HG03575 (cell line): ENCODE data around the gene LRRC46.

Source experiments
- ATAC-seq: cut with Tn5 transposase; IDR thresholded peaks from one replicate; pipeline ENCODE4 v1.9.1; 2021; ENCODE audit not compliant: unreplicated experiment, insufficient number of reproducible peaks, low FRiP score; ENCODE audit errors: extremely low read depth

LRRC46 gene

GRCh38 chr17:47821424-47822391, 9.8 kb upstream of the LRRC46 start, which contains the start of gene OSBPL7:
Gene OSBPL7 (minus strand): TSS chr17:47821794. CDS start chr17:47820278, 1,516 bp downstream.
- ATAC-seq: no peak

GRCh38 chr17:47822785-47823184, 8.7 kb upstream of the LRRC46 start:
- no peak for ATAC-seq

DNA sequence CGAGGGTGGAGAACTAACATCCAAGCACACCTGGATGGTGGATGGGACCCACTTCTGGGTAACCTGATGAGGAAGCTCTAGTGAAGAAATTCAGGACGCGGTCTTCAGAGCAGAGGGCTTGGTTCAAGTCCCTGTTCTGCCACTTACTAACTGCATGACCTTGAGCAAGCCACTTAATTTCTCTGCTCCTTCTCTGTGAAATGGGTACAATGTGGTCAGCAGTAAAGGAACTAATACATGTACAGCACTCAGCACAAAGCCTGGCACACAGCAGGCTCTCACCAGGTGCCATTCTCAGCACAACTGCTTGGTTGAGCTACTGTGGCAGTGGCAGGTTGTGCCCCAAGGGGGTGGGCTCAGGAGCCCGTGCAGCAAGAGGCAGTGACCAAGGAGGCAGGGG, 8.0 kb upstream of the LRRC46 start:
- ATAC-seq: no peak

GRCh38 chr17:47829870-47830269, 1.6 kb upstream of the LRRC46 start:
- ATAC-seq: no peak

- no peak for ATAC-seq
Observed at GRCh38 chr17:47830396-47831002, 971 bp upstream of the LRRC46 start.

GRCh38 chr17:47831934-47832327, 461 bp downstream of the LRRC46 start:
- ATAC-seq: no peak

- no peak for ATAC-seq
Observed at GRCh38 chr17:47834756-47835155, 3.3 kb downstream of the LRRC46 start.

- no peak for ATAC-seq
Observed at GRCh38 chr17:47836601-47837000, 5.1 kb downstream of the LRRC46 start.

GRCh38 chr17:47837401-47838039, 6.0 kb downstream of the LRRC46 start:
- ATAC-seq: no peak

GRCh38 chr17:47838636-47839035, 7.2 kb downstream of the LRRC46 start:
- ATAC-seq: no peak

DNA sequence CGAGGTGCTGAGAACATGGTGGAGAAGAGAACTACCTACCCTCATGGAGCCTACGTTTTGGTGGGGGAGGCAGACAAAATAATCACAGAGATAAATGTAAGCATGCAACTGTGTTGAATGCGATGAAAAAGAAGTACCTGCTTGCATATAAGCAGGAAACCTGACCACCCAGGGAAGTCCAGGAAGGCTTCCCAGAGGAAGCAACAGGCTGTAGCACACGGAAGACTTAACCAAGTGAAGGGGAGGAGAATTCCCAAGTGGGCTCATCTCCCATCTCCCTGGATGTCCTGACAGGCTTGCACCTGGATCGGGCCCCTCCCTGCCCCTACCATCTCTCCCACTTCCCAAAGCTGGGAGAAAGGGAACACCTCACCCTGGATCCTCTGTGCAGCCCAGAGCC, 7.6 kb downstream of the LRRC46 start:
- no peak for ATAC-seq

DNA sequence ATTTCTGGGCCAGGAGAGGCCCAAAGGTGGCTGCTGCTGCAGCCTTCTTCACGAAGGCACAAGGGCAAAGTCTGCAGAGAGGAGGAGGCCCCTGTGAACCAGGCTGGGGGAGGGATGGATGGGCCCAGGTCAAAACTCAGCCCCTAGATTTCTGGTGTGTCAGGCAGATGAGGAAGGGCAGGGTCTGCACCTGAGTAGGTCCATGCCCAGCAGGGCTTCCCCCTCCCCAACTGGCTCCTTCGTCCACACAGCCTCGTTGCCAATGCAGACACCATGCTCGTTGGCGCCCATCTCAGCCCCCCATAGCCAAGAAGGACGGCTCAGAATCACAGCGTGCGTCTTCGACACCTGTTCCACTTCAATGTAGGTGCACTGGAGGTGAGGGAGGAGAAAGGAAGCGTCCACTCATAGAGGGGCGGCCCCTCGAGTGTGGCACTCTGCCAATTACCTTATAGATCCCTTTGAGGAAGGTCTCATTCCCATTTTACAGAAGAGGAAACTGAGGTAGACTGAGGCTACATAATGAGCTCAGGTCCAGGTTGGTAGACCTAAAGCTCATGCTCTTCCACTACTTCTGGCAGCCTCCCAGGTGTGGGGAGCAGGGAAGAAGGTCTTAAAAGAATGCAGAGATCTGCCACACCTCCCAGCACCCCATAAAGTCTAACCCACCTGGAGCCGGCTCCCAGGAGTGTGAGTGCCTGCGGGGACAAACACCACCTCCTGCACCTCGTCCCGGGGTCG, 8.7 kb downstream of the LRRC46 start:
- no peak for ATAC-seq

DNA sequence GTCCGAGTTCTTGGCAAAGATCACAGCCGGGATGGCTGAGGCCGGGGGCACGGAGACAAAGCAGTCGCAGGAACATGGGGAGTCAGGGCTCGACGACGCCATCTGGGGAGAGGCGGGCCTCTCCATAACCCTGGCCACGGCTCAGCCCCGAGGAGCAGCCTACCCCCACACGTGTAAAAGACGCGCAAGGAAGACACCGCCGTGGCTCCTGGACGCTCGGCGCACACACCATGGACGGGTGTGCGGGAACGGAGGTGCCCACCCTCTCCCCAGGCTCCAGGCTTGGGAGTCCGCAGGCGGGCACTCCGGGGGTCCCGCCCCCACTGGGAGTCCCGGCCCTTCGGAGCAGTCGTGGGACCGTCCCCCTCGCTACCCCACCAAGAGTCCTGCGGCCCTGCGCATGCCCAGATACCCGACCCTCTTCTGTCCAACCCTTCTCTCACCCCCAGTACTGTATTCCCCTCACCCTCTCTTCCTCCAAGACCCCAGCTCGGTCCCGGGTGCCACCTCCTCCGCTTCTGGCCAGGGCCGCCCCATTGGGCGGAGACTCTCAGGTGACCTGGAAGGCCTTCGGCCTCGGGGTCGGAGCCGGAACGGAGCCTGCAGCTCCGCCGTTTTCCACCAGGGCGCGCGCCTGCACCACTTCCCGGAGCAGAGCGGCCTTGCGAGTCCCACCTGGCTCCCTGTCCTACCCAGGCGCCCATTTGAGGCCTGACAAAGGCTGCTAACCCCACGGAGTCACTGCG, 9.4 kb downstream of the LRRC46 start, which contains the start of gene SCRN2:
Gene SCRN2 (minus strand): TSS at position 532 of the 746 bp plus-strand sequence. CDS start 430 bp downstream, at position 102.
- ATAC-seq: no peak

DNA sequence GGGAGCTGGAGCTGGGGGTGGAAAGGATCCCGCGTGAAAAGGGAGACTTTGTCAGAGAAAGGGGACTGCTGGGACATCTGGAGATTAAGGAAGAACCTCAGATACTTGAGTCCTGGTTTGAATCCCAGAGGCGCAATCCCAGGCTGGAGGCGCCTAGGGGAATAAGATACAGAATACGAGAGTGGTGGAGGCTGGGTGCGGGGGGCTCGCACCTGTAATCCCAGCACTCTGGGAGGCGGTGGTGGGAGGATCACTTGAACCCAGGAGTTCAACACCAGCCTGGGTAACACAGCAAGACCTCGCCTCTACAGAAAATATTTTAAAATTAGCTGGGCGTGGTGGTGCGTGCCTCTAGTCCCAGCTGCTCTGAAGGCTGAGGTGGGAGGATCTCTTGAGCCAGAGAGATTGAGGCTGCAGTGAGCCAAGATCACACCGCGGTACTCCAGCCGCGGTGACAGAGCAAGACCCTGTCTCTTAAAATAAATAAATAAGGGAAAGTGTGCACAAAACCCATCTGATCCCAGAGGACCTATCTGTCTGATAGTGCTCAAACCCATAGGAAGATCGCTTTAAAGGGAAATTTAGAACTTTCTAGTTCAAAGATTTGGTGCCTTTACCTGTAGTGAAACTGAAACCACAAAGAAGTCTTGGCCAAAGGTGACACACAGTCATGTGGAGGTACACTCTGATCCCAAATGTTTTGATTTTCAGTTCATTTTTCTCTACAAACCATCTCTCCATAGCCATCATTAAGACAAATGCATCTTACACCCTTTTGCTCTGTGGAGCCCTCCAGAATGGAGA, 10.2 kb downstream of the LRRC46 start:
- ATAC-seq: no peak

DNA sequence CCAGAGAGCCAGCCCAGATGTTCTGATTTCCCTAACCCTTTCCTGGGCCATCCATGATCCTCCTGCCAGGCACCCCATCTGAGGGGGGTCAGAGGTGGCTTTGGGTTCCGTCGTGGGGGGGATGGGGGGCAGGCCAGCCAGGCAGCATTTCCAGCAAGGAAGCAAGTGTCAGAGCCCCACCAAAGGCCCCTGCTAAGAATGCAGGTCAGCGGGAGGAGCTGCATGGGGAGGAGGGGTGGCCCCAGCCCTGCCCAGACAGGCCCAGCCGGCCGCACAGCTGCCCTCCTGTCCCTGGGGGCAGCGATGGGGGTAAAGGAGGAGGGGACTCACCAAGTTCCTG, 11.9 kb downstream of the LRRC46 start:
- ATAC-seq: no peak

DNA sequence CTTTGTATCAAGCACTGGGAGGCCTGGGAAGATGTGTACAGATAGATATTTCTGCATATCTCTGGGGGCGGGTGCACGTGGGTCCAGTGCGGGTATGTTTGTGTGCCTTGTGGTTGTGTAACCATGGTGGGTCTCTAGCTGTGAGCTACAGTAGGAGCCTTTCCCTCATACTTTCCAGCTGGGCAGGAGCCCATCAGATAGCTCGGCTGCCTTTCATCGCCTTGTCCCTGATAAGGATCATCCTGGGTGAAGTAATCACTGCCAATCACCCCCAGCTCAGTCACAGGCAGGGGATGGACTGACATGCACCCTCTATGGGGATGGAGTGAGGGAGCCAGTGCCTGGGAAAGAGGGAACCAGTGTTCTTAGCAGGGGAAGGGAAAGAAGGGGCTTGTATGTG, 12.8 kb downstream of the LRRC46 start:
- ATAC-seq: no peak

DNA sequence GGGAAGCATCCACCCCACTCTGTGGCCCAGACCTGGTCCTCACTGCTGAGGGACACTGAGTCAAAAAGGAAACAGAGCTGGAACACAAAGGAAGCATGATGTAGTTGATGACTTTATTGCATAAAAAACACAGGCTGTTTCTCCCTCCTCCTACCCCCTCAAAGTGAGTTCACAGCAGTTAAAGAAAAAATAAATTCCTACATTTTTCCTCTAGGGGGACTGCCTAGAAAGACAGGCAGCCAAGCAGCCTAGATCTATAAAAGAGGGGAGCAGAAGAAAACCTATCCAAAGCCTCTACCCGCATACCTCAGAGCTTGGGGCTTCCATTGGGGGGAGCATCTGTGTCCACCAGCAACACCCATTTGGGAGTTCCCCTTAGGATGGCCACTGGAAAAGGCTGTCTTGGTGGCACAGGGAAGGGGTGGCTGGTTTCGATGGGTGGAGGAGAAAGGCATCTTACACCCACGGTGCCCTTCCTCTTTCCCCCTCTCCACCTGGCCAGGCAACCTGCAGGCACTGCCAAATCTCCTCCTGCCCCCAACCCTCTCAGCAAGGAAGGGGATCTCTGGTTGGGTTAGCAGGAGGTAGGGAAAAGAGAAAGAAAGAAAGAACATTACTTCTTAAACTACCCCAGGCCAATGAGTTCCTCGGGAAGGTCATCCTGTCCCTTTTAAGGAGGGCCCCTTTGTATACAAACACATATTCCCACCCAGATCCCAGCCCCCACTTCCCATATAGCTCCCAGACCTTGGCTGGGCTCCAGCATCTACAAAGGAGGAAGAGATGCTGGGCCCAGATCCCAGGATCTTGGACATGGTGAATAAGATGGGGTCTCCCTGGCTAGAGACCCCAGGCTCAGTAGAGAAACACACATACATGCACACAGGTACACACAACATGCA, 13.6 kb downstream of the LRRC46 start:
- ATAC-seq: no peak
